Adrenal gland (tissue), 5 donors: Measurements from ENCODE around the gene NECTIN1.

Experiments
- POLR2A ChIP-seq, 2 donors: fragments of 450-650 bp; IDR thresholded peaks; one replicate each; pipeline ENCODE4 v1.6.1; 2017; ENCODE audit warnings: antibody characterized with exemption in 2 of 2, mild to moderate bottlenecking in 2 of 2, moderate library complexity in 1 of 2
- TF ChIP-seq, protein P1 (sequence below), 6 experiments: fragments of 450-650 bp in 4 of 6; fragments of 200-600 bp in 2 of 6; sonication (generic) in 1 of 6; IDR thresholded peaks; 1 replicate in 5 of 6; 2 replicates in 1 of 6; pipeline versions ENCODE4 v1.5.1 to v1.8.0; 2016 to 2021; ENCODE audit warnings: antibody characterized with exemption in 6 of 6, mild to moderate bottlenecking in 2 of 6, moderate library complexity in 1 of 6
- donor health status: DM: no; HTN: no; CAD: no.

- TF ChIP-seq, protein P1, sequence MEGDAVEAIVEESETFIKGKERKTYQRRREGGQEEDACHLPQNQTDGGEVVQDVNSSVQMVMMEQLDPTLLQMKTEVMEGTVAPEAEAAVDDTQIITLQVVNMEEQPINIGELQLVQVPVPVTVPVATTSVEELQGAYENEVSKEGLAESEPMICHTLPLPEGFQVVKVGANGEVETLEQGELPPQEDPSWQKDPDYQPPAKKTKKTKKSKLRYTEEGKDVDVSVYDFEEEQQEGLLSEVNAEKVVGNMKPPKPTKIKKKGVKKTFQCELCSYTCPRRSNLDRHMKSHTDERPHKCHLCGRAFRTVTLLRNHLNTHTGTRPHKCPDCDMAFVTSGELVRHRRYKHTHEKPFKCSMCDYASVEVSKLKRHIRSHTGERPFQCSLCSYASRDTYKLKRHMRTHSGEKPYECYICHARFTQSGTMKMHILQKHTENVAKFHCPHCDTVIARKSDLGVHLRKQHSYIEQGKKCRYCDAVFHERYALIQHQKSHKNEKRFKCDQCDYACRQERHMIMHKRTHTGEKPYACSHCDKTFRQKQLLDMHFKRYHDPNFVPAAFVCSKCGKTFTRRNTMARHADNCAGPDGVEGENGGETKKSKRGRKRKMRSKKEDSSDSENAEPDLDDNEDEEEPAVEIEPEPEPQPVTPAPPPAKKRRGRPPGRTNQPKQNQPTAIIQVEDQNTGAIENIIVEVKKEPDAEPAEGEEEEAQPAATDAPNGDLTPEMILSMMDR (IDR thresholded peaks at IDR 0.05), result no peak
- TF ChIP-seq POLR2A (IDR thresholded peaks at IDR 0.05), result no peak
Observed at GRCh38 chr11:119709171-119709570, 19.8 kb downstream of the NECTIN1 start.
